HG02763 (cell line): ENCODE measurements around the gene CCDC197.

ENCODE experiments used
- ATAC-seq: cut with Tn5 transposase; IDR thresholded peaks from one replicate; pipeline ENCODE4 v1.9.1; 2021; ENCODE audit warnings: mild to moderate bottlenecking, moderate library complexity; ENCODE audit not compliant: unreplicated experiment

The CCDC197 gene

GRCh38 chr14:93998871-93999403 is 1.8 kb downstream of the CCDC197 start:
- ATAC-seq, result no peak

GRCh38 chr14:93999573-93999972 is 2.5 kb downstream of the CCDC197 start:
- ATAC-seq, result no peak

GRCh38 chr14:94000267-94000666 is 3.2 kb downstream of the CCDC197 start:
- ATAC-seq, result no peak

- no peak for ATAC-seq
Measured at GRCh38 chr14:94001016-94001415, 3.9 kb downstream of the CCDC197 start.

- ATAC-seq, result peak; percentile 61
Measured at GRCh38 chr14:94001501-94002396, 4.6 kb downstream of the CCDC197 start.

GRCh38 chr14:94003397-94003796 is 6.3 kb downstream of the CCDC197 start:
- ATAC-seq, result no peak

- no peak for ATAC-seq
Measured at GRCh38 chr14:94004015-94004414, 6.9 kb downstream of the CCDC197 start.

- no peak for ATAC-seq
Measured at GRCh38 chr14:94005324-94006073, 8.4 kb downstream of the CCDC197 start.

- ATAC-seq, result no peak
Measured at GRCh38 chr14:94008234-94008633, 11.1 kb downstream of the CCDC197 start.

- no peak for ATAC-seq
Measured at GRCh38 chr14:94009767-94010166, 12.7 kb downstream of the CCDC197 start.

- ATAC-seq, result no peak
Measured at GRCh38 chr14:94010625-94011024, 13.5 kb downstream of the CCDC197 start.

- no peak for ATAC-seq
Measured at GRCh38 chr14:94011795-94012194, 14.7 kb downstream of the CCDC197 start.

GRCh38 chr14:94014382-94014781 is 17.3 kb downstream of the CCDC197 start:
- ATAC-seq, result no peak

GRCh38 chr14:94015223-94015622 is 18.1 kb downstream of the CCDC197 start:
- ATAC-seq, result no peak

- ATAC-seq, result no peak
Measured at GRCh38 chr14:94016446-94016976, 19.4 kb downstream of the CCDC197 start.

- ATAC-seq, result no peak
Measured at GRCh38 chr14:94018308-94018707, 21.2 kb downstream of the CCDC197 start.

- no peak for ATAC-seq
Measured at GRCh38 chr14:94019329-94019728, 22.2 kb downstream of the CCDC197 start.

GRCh38 chr14:94020267-94020666 is 23.2 kb downstream of the CCDC197 start:
- no peak for ATAC-seq

- no peak for ATAC-seq
Measured at GRCh38 chr14:94021001-94021400, 23.9 kb downstream of the CCDC197 start.

GRCh38 chr14:94021416-94022157 is 24.5 kb downstream of the CCDC197 start:
- ATAC-seq, result no peak
